K562 (cell line): Measurements from ENCODE around the gene MYO3B. TPM values are rescaled to one million over a fixed set of nuclear protein-coding genes. Genes with fewer than 3 reads are reported as not detected.

Experiments
- ATAC-seq: fragments of 200-7000 bp; cut with Tn5 transposase; 3 replicates; pipeline ENCODE4 v1.9.1; 2020; ENCODE audit warnings: moderate library complexity
- BruUV-seq: library from RNA; stranded (reverse); fragments of 400-500 nt; replicated peaks from 2 replicates; lab custom pipeline; 2021; lab: Mats Ljungman, UMichigan
- CTCF ChIA-PET: fragments of 300-600 bp; formaldehyde crosslinking; extraction: SDS; loops from one replicate; lab custom pipeline; 2021; ENCODE audit warnings: low intra/inter-chr PET ratio; lab: Yijun Ruan, JAX
- POLR2A ChIA-PET: fragments of 300-600, 350-650 bp; sonication (Branson Sonifier 250); formaldehyde crosslinking; extraction: SDS; loops from one replicate; lab custom pipeline; 2021; ENCODE audit warnings: antibody characterized with exemption, inconsistent platforms; lab: Yijun Ruan, JAX
- DNase-seq, 4 experiments: peaks; one replicate each; pipeline versions ENCODE4 v3.0.0 to v3.0.0-alpha.2; 2011 to 2018; ENCODE audit warnings: low spot score in 3 of 4, mixed read lengths in 3 of 4; ENCODE audit errors: extremely low read depth in 1 of 4
- FAIRE-seq: peaks from 2 replicates; lab custom pipeline; 2011; peaks lifted over from hg19 to GRCh38; lab: Jason Lieb, UNC
- H2AFZ ChIP-seq: 2 replicates; pipeline ENCODE4 v1.6.0; 2011; ENCODE audit warnings: low read depth, low read length, control low read depth, inconsistent platforms
- H3K27ac ChIP-seq: fragments of 200-600 bp; 3 replicates; pipeline ENCODE4 v1.8.0; 2011; ENCODE audit warnings: low read depth, mild to moderate bottlenecking, control low read depth, inconsistent platforms, low read length, moderate library complexity, mixed read lengths; ENCODE audit errors: extremely low read depth
- H3K27me3 ChIP-seq, 2 experiments: fragments of 300-600 bp in 1 of 2; 2 replicates in 1 of 2; 3 replicates in 1 of 2; pipeline versions ENCODE4 v1.6.0 to v1.8.0; 2011; ENCODE audit warnings: inconsistent platforms in 2 of 2, low read length in 2 of 2, mild to moderate bottlenecking in 1 of 2, mixed read lengths in 1 of 2, moderate library complexity in 1 of 2; ENCODE audit not compliant: control insufficient read depth in 2 of 2, insufficient read depth in 2 of 2
- H3K36me3 ChIP-seq: fragments of 300-600 bp; 3 replicates; pipeline ENCODE4 v1.8.0; 2011; ENCODE audit warnings: mild to moderate bottlenecking, low read length, inconsistent platforms; ENCODE audit not compliant: control insufficient read depth, insufficient read depth
- H3K4me1 ChIP-seq, 2 experiments: fragments of 200-600 bp in 1 of 2; replicated peaks in 1 of 2; 2 replicates in 1 of 2; 3 replicates in 1 of 2; pipeline versions ENCODE4 v1.5.1 to v1.8.0; 2011; ENCODE audit warnings: inconsistent platforms in 2 of 2, low read length in 2 of 2, mild to moderate bottlenecking in 1 of 2, mixed read lengths in 1 of 2, moderate library complexity in 1 of 2; ENCODE audit not compliant: control insufficient read depth in 2 of 2, insufficient read depth in 2 of 2
- H3K4me2 ChIP-seq: 2 replicates; pipeline ENCODE4 v1.6.1; 2011; ENCODE audit warnings: low read length, control low read depth, inconsistent platforms, mixed read lengths; ENCODE audit not compliant: insufficient read depth
- H3K4me3 ChIP-seq: fragments of 200-600 bp; sonication (generic), shearing (Covaris generic); 2 replicates; pipeline ENCODE4 v1.5.1; 2016; ENCODE audit warnings: control low read depth, inconsistent platforms
- H3K79me2 ChIP-seq: fragments of 200-600 bp; 3 replicates; pipeline ENCODE4 v1.8.0; 2011; ENCODE audit warnings: low read length, inconsistent platforms; ENCODE audit not compliant: control insufficient read depth, insufficient read depth
- H3K9ac ChIP-seq, 2 experiments: 2 replicates each; pipeline versions ENCODE4 v1.6.0 to v1.6.1; 2011; ENCODE audit warnings: low read depth in 2 of 2, low read length in 2 of 2, control low read depth in 1 of 2, inconsistent platforms in 1 of 2, mild to moderate bottlenecking in 1 of 2, mixed read lengths in 1 of 2; ENCODE audit not compliant: insufficient read depth in 1 of 2
- H3K9me1 ChIP-seq: one replicate; pipeline ENCODE4 v1.6.0; 2011; ENCODE audit warnings: inconsistent platforms, mild to moderate bottlenecking, low read length, moderate library complexity; ENCODE audit not compliant: control insufficient read depth, insufficient read depth
- H3K9me3 ChIP-seq: replicated peaks from 2 replicates; pipeline ENCODE4 v1.5.1; 2011; ENCODE audit warnings: low read depth, low read length, inconsistent platforms; ENCODE audit not compliant: control insufficient read depth, insufficient read depth
- H4K20me1 ChIP-seq: replicated peaks from 2 replicates; pipeline ENCODE4 v1.6.1; 2011; ENCODE audit warnings: low read length, inconsistent platforms, mixed read lengths; ENCODE audit not compliant: control insufficient read depth, insufficient read depth
- ATF1 ChIP-seq, 2 experiments: fragments of 450-650 bp in 1 of 2; IDR thresholded peaks; 2 replicates each; pipeline ENCODE4 v1.6.1; 2016; ENCODE audit warnings: missing compliant biosample characterization in 1 of 2, missing genetic modification characterization in 1 of 2
- CBX3 ChIP-seq, 2 experiments: IDR thresholded peaks; 1 replicate in 1 of 2; 2 replicates in 1 of 2; pipeline ENCODE4 v1.6.1; 2012; ENCODE audit warnings: inconsistent platforms in 2 of 2, low read length in 2 of 2, borderline replicate concordance in 1 of 2, control low read depth in 1 of 2
- CREB5 ChIP-seq: fragments of 250-450 bp; sonication (Bioruptor Pico); IDR thresholded peaks from 2 replicates; pipeline ENCODE4 v1.5.0; 2020; ENCODE audit warnings: mild to moderate bottlenecking
- LEF1 ChIP-seq: fragments of 450-650 bp; IDR thresholded peaks from 2 replicates; pipeline ENCODE4 v1.6.1; 2016; ENCODE audit warnings: mild to moderate bottlenecking
- MAFF ChIP-seq: IDR thresholded peaks from 2 replicates; pipeline ENCODE4 v1.6.1; 2012; ENCODE audit warnings: low read length, improper control_type of control experiment
- MAFG ChIP-seq: fragments of 450-650 bp; conservative IDR thresholded peaks from 2 replicates; pipeline ENCODE4 v1.6.1; 2016; ENCODE audit warnings: missing genetic modification characterization, missing compliant biosample characterization
- MCM2 ChIP-seq: fragments of 450-650 bp; IDR thresholded peaks from 2 replicates; pipeline ENCODE4 v1.6.1; 2017; ENCODE audit warnings: low read depth, mild to moderate bottlenecking
- NR2F6 ChIP-seq: fragments of 450-650 bp; formaldehyde crosslinking; IDR thresholded peaks from 2 replicates; pipeline ENCODE4 v1.4.0; 2020; ENCODE audit warnings: mild to moderate bottlenecking
- NR4A1 ChIP-seq, 2 experiments: fragments of 250-450 bp in 1 of 2; fragments of 450-650 bp in 1 of 2; sonication (Bioruptor Pico) in 1 of 2; IDR thresholded peaks; 2 replicates each; pipeline versions ENCODE4 v1.4.0 to v1.6.1; 2016 to 2020; ENCODE audit warnings: mild to moderate bottlenecking in 2 of 2, missing compliant biosample characterization in 1 of 2, missing genetic modification characterization in 1 of 2, moderate library complexity in 1 of 2
- RB1 ChIP-seq: fragments of 450-650 bp; IDR thresholded peaks from 2 replicates; pipeline ENCODE4 v1.6.1; 2017; ENCODE audit warnings: low read depth, mild to moderate bottlenecking
- RCOR1 ChIP-seq, 2 experiments: IDR thresholded peaks; 2 replicates each; pipeline ENCODE4 v1.6.1; 2012; ENCODE audit warnings: low read depth in 2 of 2, low read length in 2 of 2, borderline replicate concordance in 1 of 2, improper control_type of control experiment in 1 of 2
- SMARCC2 ChIP-seq: fragments of 450-650 bp; IDR thresholded peaks from 2 replicates; pipeline ENCODE4 v1.6.1; 2017; ENCODE audit warnings: antibody characterized with exemption, moderate library complexity, mild to moderate bottlenecking, low read depth
- TEAD2 ChIP-seq: fragments of 450-650 bp; IDR thresholded peaks from 2 replicates; pipeline ENCODE4 v1.6.1; 2016; ENCODE audit warnings: missing genetic modification characterization, control low read depth, missing compliant biosample characterization
- THAP12 ChIP-seq: fragments of 250-450 bp; sonication (Bioruptor Pico); IDR thresholded peaks from 2 replicates; pipeline ENCODE4 v1.9.0; 2021; ENCODE audit warnings: mild to moderate bottlenecking, inconsistent platforms
- ZFP36 ChIP-seq: fragments of 150-350 bp; IDR thresholded peaks from 2 replicates; pipeline ENCODE4 v1.6.1; 2018; ENCODE audit warnings: low read length, low read depth; ENCODE audit not compliant: partially characterized antibody
- ZNF23 ChIP-seq: fragments of 250-450 bp; sonication (Bioruptor Pico); IDR thresholded peaks from 2 replicates; pipeline ENCODE4 v1.4.0; 2020; ENCODE audit warnings: mild to moderate bottlenecking
- ZNF444 ChIP-seq: fragments of 250-450 bp; sonication (Bioruptor Pico); IDR thresholded peaks from 2 replicates; pipeline ENCODE4 v1.4.0; 2020; ENCODE audit warnings: mild to moderate bottlenecking, moderate library complexity
- WGBS: fragments of 100-300 bp; shearing (Covaris generic); methylation state at CpG from one replicate; pipeline ENCODE4 v1.1.6; 2016; ENCODE audit warnings: low coverage, mixed read lengths; ENCODE audit not compliant: insufficient coverage; ENCODE audit errors: missing lambda C conversion rate; 5-methylcytosine and 5-hydroxymethylcytosine counted together
- in situ Hi-C: fragments of 300-500 bp; cut with MboI; formaldehyde crosslinking; loops from 4 replicates; pipeline ENCODE4 v1.15.0; 2018; ENCODE audit warnings: inconsistent platforms, mixed read lengths
- intact Hi-C: fragments of 100-400 bp; cut with micrococcal nuclease; formaldehyde crosslinking; loops from 2 replicates; pipeline ENCODE4 v1.14.2; 2022
- polyA plus RNA-seq, 8 experiments: library from polyadenylated mRNA; depleted of rRNA in 4 of 8; stranded (reverse) in 5 of 8; unstranded in 3 of 8; fragments of >200 nt; fragmentation: Nextera tagmentation in 2 of 8; fragmentation: Illumina TruSeq in 1 of 8; extraction: Ambion mirVana in 2 of 8; extraction: Trizol in 1 of 8; gene quantifications; 2 replicates each; pipeline versions ENCODE4 v1.2.1 to v1.2.3, GENCODE V29; 2011 to 2014; ENCODE audit warnings: inconsistent platforms in 1 of 8, missing spikeins in 1 of 8
- total RNA-seq, 7 experiments: library from RNA; depleted of rRNA in 6 of 7; stranded (reverse); fragments of >200 nt in 6 of 7; fragmentation: Illumina TruSeq in 2 of 7; extraction: Trizol in 2 of 7; gene quantifications; 2 replicates each; pipeline versions ENCODE4 v1.2.1 to v1.2.3, GENCODE V29; 2011 to 2021; ENCODE audit warnings: low replicate concordance in 1 of 7

The MYO3B gene
- total and polyA plus RNA-seq, 9 of the 15 experiments (the other 6 are each of a cell fraction or from before 2014, with no cell fraction given): 2.7 to 6.5 (median 3.6) TPM

GRCh38 chr2:170235860-170236679, 58.1 kb downstream of the MYO3B start:
- Histone ChIP-seq H3K4me3 (no peak overlapping the region), H3K27ac (no peak overlapping the region; the same call in 1 of the 3 replicates), H3K4me1 (peaks cover 0 to 57% of the 10 kb centered on the region in 2 experiments; a peak in 3 of 5 replicates), H3K4me2 (peak overlapping the region; percentile 28; the same call in 1 of the 2 replicates), H4K20me1 (no peaks in the 10 kb centered on the region), H3K9ac (peak overlapping the region in 1 of 2 experiments; percentile 1; a peak in 1 of 4 replicates), H2AFZ (peak overlapping the region; percentile 37; the same call in 1 of the 2 replicates), H3K9me3 (no peaks in the 10 kb centered on the region), H3K36me3 (no peaks in the 10 kb centered on the region), H3K27me3 (no peaks in the 10 kb centered on the region), H3K9me1 (no peaks in the 10 kb centered on the region), H3K79me2 (no peaks in the 10 kb centered on the region)
- in situ Hi-C loops: loop anchor here (5.0 to 10.0 kb wide), 4 partner anchors 86 to 576 kb away; no protein-coding TSS in a partner anchor
- POLR2A ChIA-PET: interaction anchor here (0.8 to 1.4 kb wide), 4 partner anchors 11 to 694 kb away, joined by 3 to 4 read pairs (median 4); no protein-coding TSS in a partner anchor
- peak; percentile 83 to 89 (median 84) for DNase-seq
- peak; percentile 92 for FAIRE-seq
- intact Hi-C loops: loop anchor here (1.0 to 5.0 kb wide), 8 partner anchors 27 to 636 kb away; no protein-coding TSS in a partner anchor
- CTCF ChIA-PET: interaction anchor here (0.6 to 2.7 kb wide), 9 partner anchors 27 to 737 kb away, joined by 3 to 41 read pairs (median 4); partner anchors contain the start of gene GAD1
- no TSS peak for BruUV-seq
- ATAC-seq: peak; percentile 89
- WGBS: 18% methylated on average over 12 of the region's 12 CpGs
- TF ChIP-seq NR2F6 (CRISPR knock-in tag): 0 out of 2 replicates have a peak, but pooled peaks have one; percentile 35
- 0 out of 2 replicates have a peak, but pooled peaks have one; percentile 14 for TF ChIP-seq TEAD2 (tag)
- TF ChIP-seq ZNF444 (CRISPR knock-in tag): 0 out of 2 replicates have a peak, but pooled peaks have one; percentile 44
- peak; percentile 43; the same call in 1 of the 2 replicates for TF ChIP-seq LEF1
- TF ChIP-seq ATF1 (CRISPR knock-in tag; IDR thresholded peaks at IDR 0.05): no peak
- peak; percentile 88 for TF ChIP-seq ATF1 (tag; IDR thresholded peaks at IDR 0.05)
- TF ChIP-seq ZFP36: no peak
- TF ChIP-seq THAP12: no peak
- no peak; a peak in 1 of 3 replicates for TF ChIP-seq CBX3 (IDR thresholded peaks at IDR 0.05; ENCODE audit: borderline replicate concordance in 1 of 2, low read length in 2 of 2)
- peak in 1 of 2 experiments; percentile 86; a peak in 2 of 4 replicates for TF ChIP-seq RCOR1 (IDR thresholded peaks at IDR 0.05; ENCODE audit: borderline replicate concordance in 1 of 2, low read depth in 2 of 2, low read length in 2 of 2)
- 0 out of 2 replicates have a peak, but pooled peaks have one; percentile 70 for TF ChIP-seq ZNF23 (CRISPR knock-in tag)
- peak; percentile 70 for TF ChIP-seq MAFG (tag)
- no peak for TF ChIP-seq NR4A1 (CRISPR knock-in tag; IDR thresholded peaks at IDR 0.05)
- 0 out of 2 replicates have a peak, but pooled peaks have one; percentile 17 for TF ChIP-seq NR4A1 (tag; IDR thresholded peaks at IDR 0.05)
- no peak for TF ChIP-seq MCM2
- peak; percentile 73; the same call in 1 of the 2 replicates for TF ChIP-seq SMARCC2
- peak; percentile 60; the same call in 1 of the 2 replicates for TF ChIP-seq RB1
- no peak for TF ChIP-seq CREB5 (CRISPR knock-in tag)
- TF ChIP-seq MAFF: peak; percentile 14; the same call in 1 of the 2 replicates
